Right cardiac atrium (tissue), 5 donors: ENCODE measurements around the gene PCDHGB6. TPM values are rescaled to one million over a fixed set of nuclear protein-coding genes. Genes with fewer than 3 reads are reported as not detected.
"Not testable (repeated sequence)": the region's sequence is repeated elsewhere in the genome, so short reads cannot be mapped to it uniquely, and the experiment has no call there.

Experiments
- ATAC-seq, 2 donors: fragments of 200-7000 bp; cut with Tn5 transposase; one replicate each; pipeline versions ENCODE4 v1.8.0 to v1.9.1; 2020; ENCODE audit warnings: moderate library complexity in 2 of 2, mild to moderate bottlenecking in 1 of 2
- DNase-seq, 3 donors: peaks; one replicate each; pipeline ENCODE4 v3.0.0-alpha.2; 2020
- H3K27ac ChIP-seq: one replicate; pipeline ENCODE4 v1.5.1; 2013; ENCODE audit warnings: mild to moderate bottlenecking, low read length, control low read depth, moderate library complexity
- H3K27me3 ChIP-seq: one replicate; pipeline ENCODE4 v1.6.1; 2013; ENCODE audit not compliant: control insufficient read depth, insufficient read depth
- H3K4me1 ChIP-seq: one replicate; pipeline ENCODE4 v1.6.1; 2013; ENCODE audit warnings: low read length; ENCODE audit not compliant: control insufficient read depth, insufficient read depth
- H3K4me3 ChIP-seq: one replicate; pipeline ENCODE4 v1.5.1; 2013; ENCODE audit warnings: low read length, control low read depth
- H3K9me3 ChIP-seq: one replicate; pipeline ENCODE4 v1.6.1; 2013; ENCODE audit warnings: low read length; ENCODE audit not compliant: control insufficient read depth
- WGBS: extraction: QIAGEN DNeasy Blood & Tissue Kit; methylation state at CpG from one replicate; pipeline ENCODE4 v1.1.7; 2013; 5-methylcytosine and 5-hydroxymethylcytosine counted together
- intact Hi-C, 4 donors: fragments of 100-400 bp; cut with DNase I; formaldehyde crosslinking; loops; one replicate each; pipeline versions ENCODE4 v1.11.0 to v1.14.0; 2022 to 2023
- long read RNA-seq, 4 donors: library from polyadenylated mRNA; unstranded; transcript quantifications; one replicate each; pipeline ENCODE4 v2.0.0, GENCODE V29; 2020 to 2021
- polyA plus RNA-seq: library from polyadenylated mRNA; stranded (reverse); fragments of 200-250 nt; gene quantifications from one replicate; pipeline ENCODE4 v1.2.3, GENCODE V29; 2013
- total RNA-seq, 4 donors: library from RNA; stranded (reverse); fragmentation: NEBNext Ultra II Directional; extraction: Animal tissue kit (Norgen Biotek cat#: 25700); gene quantifications; one replicate each; pipeline ENCODE4 v1.2.1, GENCODE V29; 2021
- donor health status: healthy with polysubstance abuse.
- donor health status: DM: no; HTN: yes; CAD: no.
- donor health status: DM: no; HTN: no; CAD: no.
- donor health status: DM: no; HTN: yes; CAD: no; lungs with severe emphysema.
- donor health status: DM: yes; HTN: yes; CAD: no.

The PCDHGB6 gene
- total RNA-seq (1 to 10 TPM; 5.9 to 6.6 (median 6.3) TPM), polyA plus RNA-seq (3.1 TPM)
- long read RNA-seq, donor 1, full-length matches to known transcripts, result 1 of 2 reads
- long read RNA-seq, donor 1, partial matches to known transcripts, result 0 of 2 reads
- long read RNA-seq, donor 1, other reads (novel, unspliced or antisense), result 1 of 2 reads
- long read RNA-seq, donor 2, full-length matches to known transcripts, result 1 of 1 reads
- long read RNA-seq, donor 2, partial matches to known transcripts, result 0 of 1 reads
- long read RNA-seq, donor 2, other reads (novel, unspliced or antisense), result 0 of 1 reads
- long read RNA-seq, donor 3, full-length matches to known transcripts, result 2 of 2 reads
- long read RNA-seq, donor 3, partial matches to known transcripts, result 0 of 2 reads
- long read RNA-seq, donor 3, other reads (novel, unspliced or antisense), result 0 of 2 reads
- long read RNA-seq, donor 4, full-length matches to known transcripts, result 2 of 2 reads
- long read RNA-seq, donor 4, partial matches to known transcripts, result 0 of 2 reads
- long read RNA-seq, donor 4, other reads (novel, unspliced or antisense), result 0 of 2 reads

GRCh38 chr5:141407790-141408505, at the start of gene PCDHGB6:
Gene PCDHGB6, plus strand, starts transcription at chr5:141408021. Its CDS starts 182 bp downstream, at chr5:141408203.
- DNase-seq, result peak; percentile 44 to 82 (median 76)
- not testable (repeated sequence) for H3K27ac ChIP-seq, H3K9me3 ChIP-seq, H3K27me3 ChIP-seq, H3K4me1 ChIP-seq
- ATAC-seq, result peak; percentile 84 to 89
- peak within 1 kb of the TSS; percentile 56 for H3K4me3 ChIP-seq
- 10% methylated on average over 50 of the region's 51 CpGs for WGBS
- intact Hi-C loops, result loop anchor here in 1 of 4 donors (5.0 to 10.0 kb wide), 2 partner anchors 154 to 173 kb away; no protein-coding TSS in a partner anchor

- Histone ChIP-seq H3K9me3 (peaks cover 16% of the 10 kb centered on the region), H3K27ac (no peak within 1 kb of the TSS), H3K4me3 (peak within 1 kb of the TSS; percentile 62), H3K27me3 (no peaks in the 10 kb centered on the region), H3K4me1 (no peaks in the 10 kb centered on the region)
- 13% methylated on average over 24 of the region's 24 CpGs for WGBS
- ATAC-seq (no peak), DNase-seq (peak in 1 of 3 donors; percentile 33)
- intact Hi-C loops, result no loop called here
These were observed 47.9 kb upstream of the PCDHGB6 start, which contains the start of gene PCDHGB2 for GRCh38 chr5:141359790-141360426. Gene PCDHGB2, plus strand, starts transcription at chr5:141359994. Its CDS starts 142 bp downstream, at chr5:141360136.

GRCh38 chr5:141360685-141361084, 47.1 kb upstream of the PCDHGB6 start:
- peaks cover 21% of the 10 kb centered on the region for H3K9me3 ChIP-seq
- DNase-seq (no peak), ATAC-seq (no peak)
- no peaks in the 10 kb centered on the region for H3K27me3 ChIP-seq
- no peak overlapping the region for H3K4me3 ChIP-seq
- no peaks in the 10 kb centered on the region for H3K4me1 ChIP-seq
- intact Hi-C loops, result no loop called here
- 32% methylated on average over 15 of the region's 15 CpGs for WGBS
- H3K27ac ChIP-seq, result no peak overlapping the region

- Histone ChIP-seq H3K9me3 (peaks cover 25% of the 10 kb centered on the region), H3K4me1 (no peaks in the 10 kb centered on the region), H3K27me3 (no peaks in the 10 kb centered on the region), H3K27ac (no peak overlapping the region), H3K4me3 (no peak overlapping the region)
- ATAC-seq, result no peak
- intact Hi-C loops, result no loop called here
- no peak for DNase-seq
These were observed 45.1 kb upstream of the PCDHGB6 start for GRCh38 chr5:141362719-141363118.

- DNase-seq (no peak), ATAC-seq (peak in 1 of 2 donors; percentile 37)
- Histone ChIP-seq H3K27me3 (no peaks in the 10 kb centered on the region), H3K27ac (no peak within 1 kb of the TSS), H3K4me3 (peak within 1 kb of the TSS; percentile 21), H3K4me1 (no peaks in the 10 kb centered on the region), H3K9me3 (peaks cover 25% of the 10 kb centered on the region)
- 14% methylated on average over 34 of the region's 34 CpGs for WGBS
- intact Hi-C loops, result no loop called here
These were observed 43.7 kb upstream of the PCDHGB6 start, which contains the start of gene PCDHGA5 for GRCh38 chr5:141363952-141364660. Gene PCDHGA5, plus strand, starts transcription at chr5:141364162. Its CDS starts 169 bp downstream, at chr5:141364331.

- ATAC-seq (no peak), DNase-seq (no peak)
- WGBS, result 30% methylated on average over 46 of the region's 46 CpGs
- no peaks in the 10 kb centered on the region for H3K4me1 ChIP-seq
- H3K9me3 ChIP-seq, result peaks cover 24% of the 10 kb centered on the region
- intact Hi-C loops, result no loop called here
- H3K27ac ChIP-seq, result no peak overlapping the region
- no peak overlapping the region for H3K4me3 ChIP-seq
- H3K27me3 ChIP-seq, result no peaks in the 10 kb centered on the region
These were observed 41.6 kb upstream of the PCDHGB6 start for GRCh38 chr5:141366016-141366896.

- Histone ChIP-seq H3K4me3 (peak within 1 kb of the TSS; percentile 39), H3K4me1 (no peaks in the 10 kb centered on the region), H3K9me3 (peaks cover 23% of the 10 kb centered on the region), H3K27me3 (no peaks in the 10 kb centered on the region), H3K27ac (no peak within 1 kb of the TSS)
- intact Hi-C loops, result loop anchor here in 1 of 4 donors (10.0 kb wide), 1 partner anchor 55 kb away; the partner anchor contains the start of gene PCDHGA11
- DNase-seq (peak in 2 of 3 donors; percentile 68 to 75), ATAC-seq (peak; percentile 81 to 87)
- 19% methylated on average over 32 of the region's 32 CpGs for WGBS
These were observed 37.6 kb upstream of the PCDHGB6 start, which contains the start of gene PCDHGB3 for GRCh38 chr5:141369994-141370848. Gene PCDHGB3, plus strand, starts transcription at chr5:141370242. Its CDS starts 153 bp downstream, at chr5:141370395.

- ATAC-seq (no peak), DNase-seq (no peak)
- H3K27ac ChIP-seq, result no peak overlapping the region
- H3K4me3 ChIP-seq, result no peak overlapping the region
- peaks cover 12% of the 10 kb centered on the region for H3K9me3 ChIP-seq
- H3K27me3 ChIP-seq, result no peaks in the 10 kb centered on the region
- 31% methylated on average over 69 of the region's 69 CpGs for WGBS
- intact Hi-C loops, result loop anchor here in 1 of 4 donors (10.0 kb wide), 1 partner anchor 53 kb away; the partner anchor contains the start of gene PCDHGA11
- no peaks in the 10 kb centered on the region for H3K4me1 ChIP-seq
These were observed 36.0 kb upstream of the PCDHGB6 start for GRCh38 chr5:141371572-141372475.
